ENCODE measurements around the gene TTC34. TPM values are rescaled to one million over a fixed set of nuclear protein-coding genes. Genes with fewer than 3 reads are reported as not detected.
"Not testable (repeated sequence)": the region's sequence is repeated elsewhere in the genome, so short reads cannot be mapped to it uniquely, and the experiment has no call there.

The TTC34 gene
- total RNA-seq, 4 donors from 2014 or later = 0.17 to 0.56 TPM; not detected in 2

DNA sequence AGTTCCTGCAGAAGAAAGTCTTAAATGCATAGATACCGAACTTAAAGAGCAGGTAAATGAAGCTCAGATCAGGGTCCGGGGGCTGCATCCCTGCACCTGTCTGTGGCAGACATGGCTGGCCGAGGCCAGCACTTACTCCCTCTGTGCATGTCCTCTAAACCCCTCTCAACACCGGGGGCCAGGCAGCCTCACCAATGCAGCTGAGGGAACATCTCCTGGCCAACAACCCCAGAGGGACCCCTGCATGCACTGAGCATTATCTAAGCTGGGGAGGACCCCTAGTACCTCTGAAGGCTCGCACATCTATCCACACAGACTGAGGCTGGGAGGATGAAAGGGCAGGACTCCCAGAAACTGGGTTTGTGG, 18.4 kb downstream of the TTC34 start:
- peak in 1 of 2 donors; percentile 56 for DNase-seq (ENCODE audit: low spot score in 2 of 2)

DNA sequence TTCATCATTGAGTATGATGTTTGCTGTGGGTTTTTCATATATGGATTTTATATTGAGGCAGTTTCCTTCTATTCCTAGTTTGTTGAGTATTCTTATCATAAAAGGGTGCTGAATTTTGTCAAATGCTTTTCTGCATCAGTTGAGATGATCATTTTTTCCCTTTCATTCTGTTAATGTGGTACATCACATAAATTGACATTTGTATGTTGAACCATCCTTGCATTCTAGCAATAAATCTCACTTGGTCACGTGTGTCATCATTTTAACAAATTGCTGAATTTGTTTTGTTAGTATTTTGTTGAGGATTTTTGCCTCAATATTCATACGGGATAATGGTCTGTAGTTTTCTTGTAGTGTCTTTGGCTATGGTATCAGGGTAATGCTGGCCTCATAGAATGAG, 19.9 kb downstream of the TTC34 start:
- peaks cover 22% of the 10 kb centered on the region for H3K9me3 ChIP-seq
- no peak overlapping the region for H3K27ac ChIP-seq
- H3K36me3 ChIP-seq = no peaks in the 10 kb centered on the region
- DNase-seq (ENCODE audit: low spot score in 2 of 2) = no peak
- no peak for TF ChIP-seq POLR2A (IDR thresholded peaks at IDR 0.05)
- TF ChIP-seq, protein P1, sequence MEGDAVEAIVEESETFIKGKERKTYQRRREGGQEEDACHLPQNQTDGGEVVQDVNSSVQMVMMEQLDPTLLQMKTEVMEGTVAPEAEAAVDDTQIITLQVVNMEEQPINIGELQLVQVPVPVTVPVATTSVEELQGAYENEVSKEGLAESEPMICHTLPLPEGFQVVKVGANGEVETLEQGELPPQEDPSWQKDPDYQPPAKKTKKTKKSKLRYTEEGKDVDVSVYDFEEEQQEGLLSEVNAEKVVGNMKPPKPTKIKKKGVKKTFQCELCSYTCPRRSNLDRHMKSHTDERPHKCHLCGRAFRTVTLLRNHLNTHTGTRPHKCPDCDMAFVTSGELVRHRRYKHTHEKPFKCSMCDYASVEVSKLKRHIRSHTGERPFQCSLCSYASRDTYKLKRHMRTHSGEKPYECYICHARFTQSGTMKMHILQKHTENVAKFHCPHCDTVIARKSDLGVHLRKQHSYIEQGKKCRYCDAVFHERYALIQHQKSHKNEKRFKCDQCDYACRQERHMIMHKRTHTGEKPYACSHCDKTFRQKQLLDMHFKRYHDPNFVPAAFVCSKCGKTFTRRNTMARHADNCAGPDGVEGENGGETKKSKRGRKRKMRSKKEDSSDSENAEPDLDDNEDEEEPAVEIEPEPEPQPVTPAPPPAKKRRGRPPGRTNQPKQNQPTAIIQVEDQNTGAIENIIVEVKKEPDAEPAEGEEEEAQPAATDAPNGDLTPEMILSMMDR (IDR thresholded peaks at IDR 0.05) = no peak
- TF ChIP-seq EP300 (IDR thresholded peaks at IDR 0.05) = no peak
- peaks cover 33% of the 10 kb centered on the region for H3K27me3 ChIP-seq
- H3K4me3 ChIP-seq = no peak overlapping the region
- 64% methylated on average over 2 of the region's 2 CpGs for WGBS
- H3K4me1 ChIP-seq = no peaks in the 10 kb centered on the region

More for the DNA sequence above, 18.4 kb downstream of the TTC34 start:
- no peaks in the 10 kb centered on the region for H3K4me1 ChIP-seq
- H3K36me3 ChIP-seq = no peaks in the 10 kb centered on the region
- WGBS = 83% methylated on average over 3 of the region's 5 CpGs
- H3K27me3 ChIP-seq = peaks cover 46% of the 10 kb centered on the region
- H3K9me3 ChIP-seq = peaks cover 22% of the 10 kb centered on the region
- no peak overlapping the region for H3K27ac ChIP-seq
- H3K4me3 ChIP-seq = no peak overlapping the region
- TF ChIP-seq EP300 (IDR thresholded peaks at IDR 0.05) = no peak
- no peak for TF ChIP-seq POLR2AphosphoS5 (IDR thresholded peaks at IDR 0.05)
- TF ChIP-seq, protein P1 (IDR thresholded peaks at IDR 0.05) = no peak
- no peak for TF ChIP-seq POLR2A (IDR thresholded peaks at IDR 0.05)

DNA sequence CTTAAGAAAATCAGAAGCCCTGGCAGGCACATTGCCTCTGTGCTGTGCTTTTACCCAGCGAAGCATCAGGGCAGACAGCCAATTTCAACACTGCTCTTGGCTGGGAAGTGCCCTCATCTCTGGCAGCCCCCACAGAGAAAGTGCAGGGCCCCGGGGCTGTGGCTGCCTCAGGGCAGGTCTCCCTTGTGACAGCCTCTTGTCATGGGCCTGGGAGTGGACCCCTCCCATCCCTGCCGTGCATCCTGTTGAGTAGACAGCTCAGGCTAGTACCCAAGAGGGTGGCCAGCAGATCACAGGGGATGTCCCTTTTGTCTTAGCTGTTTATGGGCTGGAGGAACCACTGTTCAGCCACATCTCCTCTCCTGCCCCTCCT, 23.3 kb downstream of the TTC34 start:
- H3K9me3 ChIP-seq = peaks cover 22% of the 10 kb centered on the region
- H3K27ac ChIP-seq = no peak overlapping the region
- no peak overlapping the region for H3K4me3 ChIP-seq
- TF ChIP-seq, protein P1 (IDR thresholded peaks at IDR 0.05) = no peak
- TF ChIP-seq EP300 (IDR thresholded peaks at IDR 0.05) = no peak
- TF ChIP-seq POLR2AphosphoS5 (IDR thresholded peaks at IDR 0.05) = no peak
- TF ChIP-seq POLR2A (IDR thresholded peaks at IDR 0.05) = no peak
- H3K4me1 ChIP-seq = no peaks in the 10 kb centered on the region
- DNase-seq (ENCODE audit: low spot score in 2 of 2) = peak in 1 of 2 donors; percentile 30
- peaks cover 23% of the 10 kb centered on the region for H3K27me3 ChIP-seq
- WGBS = 10% methylated on average over 3 of the region's 3 CpGs
- H3K36me3 ChIP-seq = no peaks in the 10 kb centered on the region

DNA sequence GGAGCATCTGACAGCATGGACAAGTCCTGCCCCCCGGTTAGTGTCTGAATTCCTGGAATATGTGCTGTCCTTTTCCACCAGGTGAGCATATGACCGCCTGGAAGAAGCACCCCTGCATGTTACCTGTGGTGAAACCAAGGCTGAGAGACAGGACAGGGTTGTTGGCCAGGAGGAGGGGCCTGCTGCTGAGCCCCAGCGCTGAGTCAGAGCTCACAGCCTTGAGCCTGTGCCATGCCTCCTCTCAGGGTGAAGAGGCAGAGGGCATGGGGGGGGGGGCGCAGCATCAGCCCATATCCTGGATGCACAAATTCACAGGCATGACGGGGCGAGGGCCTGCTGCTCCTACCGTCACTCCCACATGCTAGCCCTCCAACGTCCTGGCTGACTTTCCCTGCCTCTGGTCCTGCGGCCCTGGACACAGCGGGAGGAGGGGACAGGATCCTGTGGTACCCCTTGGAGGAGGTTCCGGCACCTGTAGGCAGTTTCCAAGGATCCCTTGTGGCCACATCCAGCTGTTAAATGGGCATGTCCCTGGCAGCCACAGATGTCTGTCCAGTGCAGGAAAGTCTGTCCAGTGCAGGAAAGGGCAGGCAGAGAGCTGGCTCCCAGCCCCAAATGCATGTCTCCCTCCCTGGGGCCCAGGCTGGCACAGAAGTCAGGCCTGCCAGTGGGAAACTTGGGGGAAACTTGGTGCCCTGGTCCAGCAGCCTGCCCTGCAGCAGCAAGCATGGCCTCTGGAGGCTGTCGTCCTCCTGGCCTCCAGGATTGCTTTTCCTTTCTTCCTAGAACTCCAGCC, 23.9 kb downstream of the TTC34 start:
- Histone ChIP-seq H3K27ac (no peak overlapping the region), H3K4me1 (no peaks in the 10 kb centered on the region), H3K9me3 (peaks cover 22% of the 10 kb centered on the region), H3K27me3 (peaks cover 27% of the 10 kb centered on the region), H3K4me3 (no peak overlapping the region), H3K36me3 (no peaks in the 10 kb centered on the region)
- TF ChIP-seq POLR2AphosphoS5 (IDR thresholded peaks at IDR 0.05) (no peak), EP300 (IDR thresholded peaks at IDR 0.05) (no peak), POLR2A (IDR thresholded peaks at IDR 0.05) (no peak)
- TF ChIP-seq, protein P1 (IDR thresholded peaks at IDR 0.05) = no peak
- peak in 1 of 2 donors; percentile 44 for DNase-seq (ENCODE audit: low spot score in 2 of 2)
- 47% methylated on average over 11 of the region's 12 CpGs for WGBS

DNA sequence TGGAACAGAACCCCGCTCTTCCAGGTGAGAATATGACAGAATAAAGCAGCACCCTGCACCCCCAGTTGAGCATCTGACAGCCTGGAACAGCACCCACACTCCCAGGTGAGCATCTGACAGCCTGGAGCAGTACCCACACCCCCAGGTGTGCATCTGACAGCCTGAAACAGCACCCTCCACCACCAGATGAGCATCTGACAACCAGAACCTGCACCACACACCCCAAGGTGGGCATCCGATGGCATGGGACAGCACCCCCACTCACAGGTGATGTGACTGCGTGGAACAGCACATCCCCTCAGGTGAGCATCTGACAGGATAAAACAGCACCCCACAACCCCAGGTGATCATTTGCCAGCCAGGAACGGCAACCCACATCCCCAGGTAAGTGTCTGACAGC, 26.2 kb downstream of the TTC34 start:
- H3K27ac ChIP-seq = not testable (repeated sequence)

DNA sequence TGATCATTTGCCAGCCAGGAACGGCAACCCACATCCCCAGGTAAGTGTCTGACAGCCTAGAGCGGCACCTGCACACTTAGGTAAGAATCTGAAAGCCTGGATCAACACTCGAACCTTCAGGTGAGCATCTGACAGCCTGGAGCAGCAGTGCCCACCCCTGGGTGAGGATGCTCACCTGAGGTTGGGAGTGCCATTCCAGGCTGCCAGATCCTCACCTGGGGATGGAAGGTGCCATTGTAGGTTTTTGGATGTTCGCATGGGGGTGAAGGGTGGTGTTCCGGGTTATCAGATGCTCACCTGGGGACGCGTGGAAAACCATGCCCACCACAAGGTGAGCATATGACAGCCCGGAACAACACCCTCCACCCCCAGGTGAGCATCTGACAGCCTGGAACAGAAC, 33.4 kb downstream of the TTC34 start:
- not testable (repeated sequence) for H3K9me3 ChIP-seq, H3K27ac ChIP-seq, H3K36me3 ChIP-seq, H3K4me1 ChIP-seq, H3K4me3 ChIP-seq
- H3K27me3 ChIP-seq = peaks cover 12% of the 10 kb centered on the region
- 91% methylated on average over 5 of the region's 8 CpGs for WGBS
- DNase-seq (ENCODE audit: low spot score in 2 of 2) = peak in 1 of 2 donors; percentile 2

More for the DNA sequence above, 26.2 kb downstream of the TTC34 start:
- not testable (repeated sequence) for H3K36me3 ChIP-seq, H3K4me1 ChIP-seq, H3K9me3 ChIP-seq, H3K4me3 ChIP-seq
- H3K27me3 ChIP-seq = peaks cover 24% of the 10 kb centered on the region
- peak; percentile 14 to 48 for DNase-seq (ENCODE audit: low spot score in 2 of 2)
- no CpG with 5 or more reads among the region's 4 CpGs for WGBS

DNA sequence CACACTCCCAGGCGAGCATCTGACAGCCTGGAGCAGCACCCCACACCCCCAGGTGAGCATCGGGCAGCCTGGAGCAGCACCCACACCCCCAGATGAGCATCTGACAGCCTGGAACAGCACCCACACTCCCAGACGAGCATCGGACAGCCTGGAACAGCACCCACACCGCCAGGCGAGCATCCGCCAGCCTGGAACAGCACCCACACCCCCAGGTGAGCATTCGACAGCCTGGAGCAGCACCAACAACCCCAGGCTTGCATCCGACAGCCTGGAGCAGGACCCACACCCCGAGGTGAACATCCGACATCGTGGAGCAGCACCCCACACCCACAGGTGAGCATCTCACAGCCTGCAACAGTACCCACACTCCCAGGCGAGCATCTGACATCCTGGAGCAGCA, 42.1 kb downstream of the TTC34 start:
- H3K4me1 ChIP-seq, H3K36me3 ChIP-seq, H3K4me3 ChIP-seq, H3K27ac ChIP-seq, H3K27me3 ChIP-seq, H3K9me3 ChIP-seq: not testable (repeated sequence)
- peak in 1 of 2 donors; percentile 58 for DNase-seq (ENCODE audit: low spot score in 2 of 2)
- 60% methylated on average over 5 of the region's 13 CpGs for WGBS

DNA sequence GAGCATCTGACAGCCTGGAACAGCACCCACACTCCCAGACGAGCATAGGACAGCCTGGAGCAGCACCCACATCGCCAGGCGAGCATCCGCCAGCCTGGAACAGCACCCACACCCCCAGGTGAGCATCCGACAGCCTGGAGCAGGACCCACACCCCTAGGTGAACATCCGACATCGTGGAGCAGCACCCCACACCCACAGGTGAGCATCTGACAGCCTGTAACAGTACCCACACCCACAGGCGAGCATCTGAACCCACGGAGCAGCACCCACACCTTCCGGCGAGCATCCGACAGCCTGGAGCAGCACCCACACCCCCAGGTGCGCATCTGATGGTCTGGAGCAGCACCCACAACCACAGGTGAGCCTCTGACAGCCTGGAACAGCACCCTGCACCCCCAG, 44.0 kb downstream of the TTC34 start:
- H3K4me3 ChIP-seq, H3K36me3 ChIP-seq, H3K27ac ChIP-seq, H3K27me3 ChIP-seq, H3K4me1 ChIP-seq, H3K9me3 ChIP-seq: not testable (repeated sequence)
- no CpG with 5 or more reads among the region's 13 CpGs for WGBS
- DNase-seq (ENCODE audit: low spot score in 2 of 2) = peak in 1 of 2 donors; percentile 62

DNA sequence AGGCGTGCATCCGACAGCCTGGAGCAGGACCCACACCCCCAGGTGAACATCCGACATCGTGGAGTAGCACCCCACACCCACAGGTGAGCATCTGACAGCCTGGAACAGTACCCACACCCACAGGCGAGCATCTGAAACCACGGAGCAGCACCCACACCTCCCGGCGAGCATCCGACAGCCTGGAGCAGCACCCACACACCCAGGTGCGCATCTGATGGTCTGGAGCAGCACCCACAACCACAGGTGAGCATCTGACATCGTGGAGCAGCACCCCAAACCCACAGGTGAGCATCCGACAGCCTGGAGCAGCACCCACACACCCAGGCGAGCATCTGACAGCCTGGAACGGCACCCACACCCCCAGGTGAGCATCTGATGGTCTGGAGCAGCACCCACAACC, 46.1 kb downstream of the TTC34 start:
- not testable (repeated sequence) for H3K4me3 ChIP-seq, H3K27ac ChIP-seq, H3K36me3 ChIP-seq, H3K4me1 ChIP-seq, H3K9me3 ChIP-seq
- H3K27me3 ChIP-seq = peaks cover 16% of the 10 kb centered on the region
- no CpG with 5 or more reads among the region's 14 CpGs for WGBS
- peak in 1 of 2 donors; percentile 21 for DNase-seq (ENCODE audit: low spot score in 2 of 2)
